ENCODE measurements around the gene KIF25.

Gene KIF25

DNA sequence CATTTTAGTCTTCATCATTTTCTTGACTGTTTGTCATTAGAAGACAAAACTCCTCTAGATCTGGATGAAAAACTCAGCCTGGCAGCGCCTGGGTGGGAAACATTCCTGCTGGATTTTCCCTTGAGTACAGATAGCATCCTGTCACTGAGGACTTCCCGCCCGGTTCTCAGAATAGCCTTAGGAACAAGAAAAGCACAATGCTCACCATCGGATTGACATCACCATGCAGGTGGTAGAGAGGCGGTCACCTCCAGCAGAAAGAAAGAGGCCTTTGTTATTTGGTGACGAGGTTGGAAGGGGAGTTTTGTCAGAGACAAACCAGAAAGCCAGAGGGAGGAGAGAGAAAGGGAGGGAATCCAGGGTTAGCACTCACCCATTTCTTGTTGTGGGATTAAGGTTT is 39.8 kb downstream of the KIF25 start:
- DNase-seq (ENCODE audit: low read depth in 2 of 2): no peak

GRCh38 chr6:168037856-168038255 is 40.4 kb downstream of the KIF25 start:
- DNase-seq (ENCODE audit: low read depth in 2 of 2): no peak

DNA sequence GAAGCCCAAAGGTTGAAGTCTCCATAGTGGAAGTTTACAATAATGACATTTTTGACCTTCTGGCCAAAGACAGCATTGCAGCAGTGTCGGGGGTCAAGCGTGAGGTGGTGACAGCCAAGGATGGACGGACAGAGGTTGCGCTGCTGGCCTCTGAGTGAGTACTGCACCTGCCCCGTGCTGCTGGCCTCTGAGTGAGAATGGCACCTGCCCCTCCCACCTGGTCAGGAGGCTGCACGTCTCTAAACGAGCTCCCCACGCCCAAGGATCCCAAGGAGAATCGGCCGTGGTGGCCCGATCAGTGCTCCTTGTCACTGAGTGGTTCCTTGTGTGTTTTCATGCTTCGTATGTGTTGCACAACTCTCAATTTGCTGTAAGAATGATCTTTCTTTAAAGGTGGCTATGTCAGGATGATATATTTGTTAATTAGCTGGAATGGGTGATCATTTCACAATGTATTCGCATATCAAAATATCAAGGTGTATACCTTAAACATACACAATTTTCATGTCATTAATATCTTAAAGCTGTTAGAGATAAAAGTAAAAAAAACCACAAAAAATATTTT is 41.2 kb downstream of the KIF25 start:
- no peak for DNase-seq (ENCODE audit: low read depth in 2 of 2)

- no peak for DNase-seq (ENCODE audit: low read depth in 2 of 2)
These were observed 41.8 kb downstream of the KIF25 start for GRCh38 chr6:168039301-168039700.

DNA sequence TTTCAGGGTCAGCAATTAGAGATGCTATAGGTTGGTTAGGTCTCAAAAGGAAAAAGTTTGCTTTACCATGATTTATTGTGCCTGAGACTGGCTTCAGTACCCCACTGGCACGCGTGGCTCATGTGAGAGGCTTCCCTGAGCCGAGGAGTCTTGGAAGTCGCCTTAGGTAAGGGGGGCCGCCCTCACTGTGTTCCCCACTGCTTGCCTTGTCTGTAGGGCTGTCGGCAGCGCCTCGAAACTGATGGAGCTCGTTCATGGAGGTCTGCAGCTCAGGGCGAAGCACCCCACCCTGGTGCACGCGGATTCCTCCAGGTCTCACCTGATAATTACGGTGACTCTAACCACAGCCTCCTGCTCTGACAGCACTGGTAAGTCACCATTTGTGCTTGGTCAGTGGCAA is 42.4 kb downstream of the KIF25 start:
- DNase-seq (ENCODE audit: low read depth in 2 of 2): no peak

DNA sequence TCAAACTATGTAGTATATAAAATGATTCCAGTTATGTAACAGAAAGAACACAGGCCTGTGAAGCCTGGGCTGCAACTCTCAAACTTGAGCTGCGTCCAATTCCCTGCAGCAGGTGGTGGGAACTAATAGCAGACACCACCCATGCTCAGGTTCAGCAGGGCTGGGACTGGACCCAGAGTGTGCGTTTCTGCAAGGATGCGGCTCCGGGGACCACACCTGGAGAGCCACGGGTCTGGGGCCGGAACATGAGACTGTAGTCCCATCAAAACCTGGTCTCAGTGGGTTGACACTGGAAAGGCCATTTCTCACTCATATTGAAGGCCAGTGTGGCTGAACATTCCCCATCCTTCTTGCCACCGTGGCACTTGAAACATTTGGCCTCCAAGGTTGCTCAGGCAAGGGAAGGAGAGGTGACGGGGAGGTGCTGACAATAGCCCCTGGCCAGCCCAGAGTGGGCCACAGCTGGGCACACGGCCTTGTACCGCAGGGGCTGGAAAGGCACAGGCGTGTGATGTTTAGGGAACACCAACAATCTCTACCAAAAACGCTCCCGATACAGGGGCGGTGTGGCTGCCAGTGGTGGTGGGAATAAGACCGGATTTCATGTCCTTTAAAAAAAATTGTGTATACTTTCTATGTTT is 43.5 kb downstream of the KIF25 start:
- DNase-seq (ENCODE audit: low read depth in 2 of 2): no peak

- DNase-seq (ENCODE audit: low read depth in 2 of 2): no peak
These were observed 44.5 kb downstream of the KIF25 start for GRCh38 chr6:168041928-168042327.

- DNase-seq (ENCODE audit: low read depth in 2 of 2): no peak
These were observed 45.1 kb downstream of the KIF25 start for GRCh38 chr6:168042426-168043192.

DNA sequence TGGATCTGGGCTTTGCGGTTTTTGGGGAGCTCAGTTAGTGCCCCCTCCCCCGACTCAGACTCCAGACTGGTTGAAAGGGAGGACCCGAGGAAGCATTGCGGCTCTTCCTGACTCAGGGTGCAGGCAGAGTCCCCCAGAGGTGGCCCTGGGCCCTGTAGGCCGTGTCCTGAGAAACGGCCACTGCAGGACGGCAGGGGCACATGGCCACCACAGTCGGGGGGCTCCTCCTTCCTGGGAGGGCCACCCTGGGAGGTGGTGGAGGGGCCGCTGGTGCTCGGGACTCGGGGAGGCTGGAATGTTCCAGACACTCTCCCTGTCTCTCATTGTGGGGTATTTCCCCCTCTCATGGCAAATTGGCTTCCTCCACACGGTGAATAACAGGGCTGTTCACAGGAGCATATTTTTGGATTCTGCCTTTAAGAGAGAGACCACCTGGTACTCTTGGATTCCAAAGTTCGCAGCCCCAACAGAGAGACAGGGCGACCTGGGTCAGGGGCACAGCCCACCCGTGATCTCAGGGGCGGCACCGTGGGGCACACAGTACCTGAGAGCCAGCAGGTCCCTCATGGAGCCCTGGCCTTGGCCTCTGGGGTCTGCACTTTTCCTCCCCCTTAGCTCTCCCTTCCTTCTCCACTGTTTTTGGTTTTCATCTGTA is 45.8 kb downstream of the KIF25 start:
- DNase-seq (ENCODE audit: low read depth in 2 of 2): no peak

- no peak for DNase-seq (ENCODE audit: low read depth in 2 of 2)
These were observed 46.5 kb downstream of the KIF25 start for GRCh38 chr6:168043848-168044415.

- DNase-seq (ENCODE audit: low read depth in 2 of 2): no peak
These were observed 47.2 kb downstream of the KIF25 start for GRCh38 chr6:168044521-168045130.

- DNase-seq (ENCODE audit: low read depth in 2 of 2): no peak
These were observed 47.7 kb downstream of the KIF25 start for GRCh38 chr6:168045141-168045691.

DNA sequence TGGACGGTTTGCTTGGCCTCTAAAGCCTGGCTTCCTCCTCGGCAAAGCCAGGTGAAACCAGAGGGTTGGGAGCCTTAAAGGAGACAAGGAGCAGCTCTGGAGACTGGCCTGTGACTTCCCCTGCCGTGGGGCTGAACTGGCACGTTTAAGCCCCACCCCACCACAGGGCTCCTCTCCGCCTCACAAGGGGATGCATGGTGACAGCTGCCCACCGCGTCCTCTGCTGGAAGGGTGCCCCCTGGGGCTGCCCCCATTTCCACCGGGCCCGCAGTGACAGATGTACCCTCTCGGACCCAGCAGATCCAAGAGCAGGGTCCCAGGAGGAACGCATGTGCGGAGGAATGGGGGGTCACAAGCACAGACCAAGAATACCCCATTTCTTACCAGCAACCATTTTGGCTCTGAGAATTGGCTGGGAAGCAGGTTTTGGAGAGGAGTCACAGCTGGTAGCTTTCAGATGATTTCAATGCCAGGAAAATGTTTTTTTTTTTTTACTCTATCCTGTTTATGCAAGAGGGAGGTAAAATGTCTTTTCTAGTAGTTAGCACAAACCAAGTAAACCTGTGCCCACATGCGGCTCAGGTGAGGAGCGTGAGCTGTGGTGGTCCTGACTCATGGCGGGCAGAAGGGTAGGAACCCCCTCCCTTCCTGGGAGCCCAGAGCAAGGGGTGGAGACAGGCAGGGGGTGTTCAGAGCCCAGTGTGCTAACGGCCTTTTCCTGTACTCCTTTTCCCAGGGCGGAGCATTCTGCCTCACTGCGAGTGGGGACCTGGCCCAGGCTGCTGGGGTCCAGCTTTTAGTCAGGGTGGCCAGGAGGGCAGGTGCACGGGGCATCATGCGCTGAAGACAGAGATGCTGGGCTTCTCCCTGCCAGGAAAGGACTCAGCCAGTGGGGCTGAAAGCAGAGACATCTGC is 48.5 kb downstream of the KIF25 start:
- no peak for DNase-seq (ENCODE audit: low read depth in 2 of 2)

- DNase-seq (ENCODE audit: low read depth in 2 of 2): no peak
These were observed 49.2 kb downstream of the KIF25 start for GRCh38 chr6:168046696-168047095.

- DNase-seq (ENCODE audit: low read depth in 2 of 2): no peak
These were observed 50.6 kb downstream of the KIF25 start for GRCh38 chr6:168047841-168048723.

- DNase-seq (ENCODE audit: low read depth in 2 of 2): no peak
These were observed 51.2 kb downstream of the KIF25 start for GRCh38 chr6:168048724-168049025.

DNA sequence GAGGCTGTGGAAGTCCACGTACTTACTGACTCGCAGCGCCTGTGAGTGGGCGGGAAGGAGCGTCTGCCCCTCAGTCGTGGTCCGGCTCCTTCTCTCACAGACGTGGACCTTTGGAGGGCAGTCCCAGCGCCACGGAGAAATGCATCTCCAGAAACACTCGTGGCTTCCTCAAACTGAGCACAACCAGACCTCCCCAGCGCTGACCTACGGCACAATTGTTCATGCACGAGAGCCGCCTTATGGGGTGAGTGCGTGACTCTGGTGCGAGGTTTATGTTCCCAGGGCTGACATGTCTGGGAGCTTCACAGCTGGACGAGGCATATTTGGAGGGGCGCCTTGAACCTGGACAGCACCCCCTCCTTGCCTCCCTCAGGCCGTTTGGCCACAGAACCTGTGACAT is 51.8 kb downstream of the KIF25 start:
- DNase-seq (ENCODE audit: low read depth in 2 of 2): no peak

DNA sequence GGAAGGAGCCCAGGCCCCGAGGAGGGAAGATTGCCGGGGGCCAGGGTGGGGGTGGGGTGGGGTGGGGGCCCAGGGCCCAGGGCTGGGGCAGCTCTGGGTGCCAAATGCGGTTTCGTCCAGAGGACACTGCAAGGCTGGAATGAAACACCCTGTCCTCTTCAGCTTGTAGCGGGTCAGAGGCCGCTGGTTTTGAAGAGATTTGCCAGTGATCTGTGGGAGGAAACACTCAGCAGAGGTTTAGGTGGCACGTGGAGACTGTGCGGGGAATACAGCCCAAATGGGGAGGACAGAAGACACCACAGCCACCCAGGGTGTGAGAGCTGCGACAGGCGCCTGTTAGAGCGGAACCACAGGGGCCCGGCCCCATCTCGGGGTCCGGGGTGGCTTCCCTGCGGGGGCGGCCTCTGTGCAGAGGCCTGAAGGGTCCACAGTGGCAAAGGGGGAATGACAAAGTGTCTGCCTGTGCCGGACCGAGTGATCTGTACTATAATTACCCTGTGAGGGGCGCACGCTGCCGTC is 52.3 kb downstream of the KIF25 start:
- no peak for DNase-seq (ENCODE audit: low read depth in 2 of 2)

DNA sequence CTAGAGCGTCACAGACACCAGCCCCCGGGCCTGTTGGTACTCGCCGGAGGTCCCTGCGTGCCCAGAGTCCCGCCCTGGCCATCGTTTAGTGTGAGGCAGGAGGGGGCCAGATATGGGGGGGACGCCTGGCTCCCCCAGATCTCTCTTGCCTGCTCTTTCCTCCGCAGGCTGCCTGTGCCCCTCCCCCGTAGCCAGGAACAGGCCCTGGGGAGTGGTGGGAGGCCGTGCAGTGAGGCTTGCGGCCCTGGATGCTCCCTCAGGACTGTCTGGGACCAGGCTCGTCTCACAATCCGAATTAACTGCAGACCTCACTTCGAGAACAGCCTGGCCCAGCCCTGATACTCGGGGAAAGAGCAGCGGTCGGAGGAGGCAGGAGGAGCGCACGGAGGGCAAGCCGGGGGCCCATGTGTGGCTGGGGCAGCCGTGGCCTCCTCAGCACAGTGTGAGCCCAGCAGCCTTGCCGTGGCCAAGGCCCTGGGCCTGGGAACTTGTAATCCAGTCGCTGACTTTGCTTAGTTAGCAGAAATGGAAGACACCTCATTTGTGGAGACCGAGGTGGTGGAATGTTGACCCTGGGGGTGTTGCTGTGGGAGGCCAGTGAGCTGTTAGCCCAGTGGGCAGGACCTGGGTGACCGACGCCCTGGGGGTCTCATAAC is 52.9 kb downstream of the KIF25 start:
- no peak for DNase-seq (ENCODE audit: low read depth in 2 of 2)

Data from stimulated activated CD8-positive, alpha-beta memory T cell treated with anti-CD3 and anti-CD28 coated beads, Interleukin-15, amount 100 ng/mL, for 48 hours (primary cell).